HUES64 (cell line): ENCODE results near the gene ZBED5.
"Not testable (repeated sequence)": the region's sequence is repeated elsewhere in the genome, so short reads cannot be mapped to it uniquely, and the experiment has no call there.

Experiments used
- H3K27ac ChIP-seq: 2 replicates; pipeline ENCODE4 v1.7.0; 2013; ENCODE audit warnings: low read depth, low read length, inconsistent platforms
- H3K27me3 ChIP-seq: 2 replicates; pipeline ENCODE4 v1.6.1; 2013; ENCODE audit warnings: mild to moderate bottlenecking, low read length; ENCODE audit not compliant: insufficient read depth
- H3K36me3 ChIP-seq: 2 replicates; pipeline ENCODE4 v1.6.1; 2013; ENCODE audit warnings: mild to moderate bottlenecking, low read length; ENCODE audit not compliant: insufficient read depth
- H3K4me1 ChIP-seq: 2 replicates; pipeline ENCODE4 v1.6.1; 2013; ENCODE audit warnings: mild to moderate bottlenecking, low read length, moderate library complexity; ENCODE audit not compliant: insufficient read depth
- H3K4me3 ChIP-seq: 2 replicates; pipeline ENCODE4 v1.5.1; 2013; ENCODE audit warnings: mild to moderate bottlenecking, low read length, moderate library complexity
- H3K9ac ChIP-seq: 2 replicates; pipeline ENCODE4 v1.6.1; 2013; ENCODE audit warnings: mild to moderate bottlenecking, low read depth, low read length
- H3K9me3 ChIP-seq: 2 replicates; pipeline ENCODE4 v1.6.1; 2013; ENCODE audit warnings: low read depth, low read length; ENCODE audit not compliant: insufficient read depth
- WGBS: fragments of 150-250, 120-280 bp; methylation state at CpG from one replicate; pipeline ENCODE4 v1.1.7; 2013; ENCODE audit warnings: missing lambda C conversion rate; 5-methylcytosine and 5-hydroxymethylcytosine counted together

ZBED5 gene

GRCh38 chr11:10857459-10857708, 469 bp downstream of the ZBED5 start:
- peak overlapping the region; percentile 94 for H3K9ac ChIP-seq
- H3K4me1 ChIP-seq: peaks cover 14% of the 10 kb centered on the region
- no peaks in the 10 kb centered on the region for H3K9me3 ChIP-seq
- peak overlapping the region; percentile 88 for H3K4me3 ChIP-seq
- peaks cover 42% of the 10 kb centered on the region for H3K36me3 ChIP-seq
- under 1% methylated on average over 14 of the region's 14 CpGs for WGBS
- no peaks in the 10 kb centered on the region for H3K27me3 ChIP-seq
- peak overlapping the region; percentile 91 for H3K27ac ChIP-seq

GRCh38 chr11:10856689-10857458, 979 bp downstream of the ZBED5 start:
- H3K4me3 ChIP-seq: peak overlapping the region; percentile 88
- peaks cover 47% of the 10 kb centered on the region for H3K36me3 ChIP-seq
- peak overlapping the region; percentile 94 for H3K9ac ChIP-seq
- peak overlapping the region; percentile 91 for H3K27ac ChIP-seq
- no peaks in the 10 kb centered on the region for H3K9me3 ChIP-seq
- H3K27me3 ChIP-seq: no peaks in the 10 kb centered on the region
- H3K4me1 ChIP-seq: peaks cover 14% of the 10 kb centered on the region
- WGBS: 11% methylated on average over 17 of the region's 17 CpGs

DNA sequence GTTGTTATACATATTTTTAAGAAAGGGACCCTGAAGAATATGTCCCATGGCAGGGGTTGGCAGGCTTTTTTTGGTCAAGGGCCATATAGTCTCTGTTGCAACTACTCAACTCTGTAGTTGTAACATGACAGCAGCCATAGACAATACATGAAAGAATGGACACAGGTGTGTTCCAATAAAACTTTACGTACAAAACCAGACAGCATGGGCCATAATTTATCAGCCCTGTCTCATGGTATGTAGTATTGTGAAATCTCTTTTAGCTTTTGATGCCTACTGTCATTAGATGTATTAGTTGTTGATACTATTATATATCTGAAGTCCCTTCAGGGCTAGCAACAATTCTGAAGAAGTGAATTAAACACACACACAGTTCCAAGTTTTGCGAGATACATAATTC, 2.6 kb downstream of the ZBED5 start:
- Histone ChIP-seq H3K27me3 (no peaks in the 10 kb centered on the region), H3K9ac (no peak overlapping the region), H3K27ac (no peak overlapping the region), H3K4me1 (peaks cover 14% of the 10 kb centered on the region), H3K9me3 (no peaks in the 10 kb centered on the region), H3K4me3 (no peak overlapping the region), H3K36me3 (peaks cover 55% of the 10 kb centered on the region)
- 100% methylated on average over 1 of the region's 2 CpGs for WGBS

DNA sequence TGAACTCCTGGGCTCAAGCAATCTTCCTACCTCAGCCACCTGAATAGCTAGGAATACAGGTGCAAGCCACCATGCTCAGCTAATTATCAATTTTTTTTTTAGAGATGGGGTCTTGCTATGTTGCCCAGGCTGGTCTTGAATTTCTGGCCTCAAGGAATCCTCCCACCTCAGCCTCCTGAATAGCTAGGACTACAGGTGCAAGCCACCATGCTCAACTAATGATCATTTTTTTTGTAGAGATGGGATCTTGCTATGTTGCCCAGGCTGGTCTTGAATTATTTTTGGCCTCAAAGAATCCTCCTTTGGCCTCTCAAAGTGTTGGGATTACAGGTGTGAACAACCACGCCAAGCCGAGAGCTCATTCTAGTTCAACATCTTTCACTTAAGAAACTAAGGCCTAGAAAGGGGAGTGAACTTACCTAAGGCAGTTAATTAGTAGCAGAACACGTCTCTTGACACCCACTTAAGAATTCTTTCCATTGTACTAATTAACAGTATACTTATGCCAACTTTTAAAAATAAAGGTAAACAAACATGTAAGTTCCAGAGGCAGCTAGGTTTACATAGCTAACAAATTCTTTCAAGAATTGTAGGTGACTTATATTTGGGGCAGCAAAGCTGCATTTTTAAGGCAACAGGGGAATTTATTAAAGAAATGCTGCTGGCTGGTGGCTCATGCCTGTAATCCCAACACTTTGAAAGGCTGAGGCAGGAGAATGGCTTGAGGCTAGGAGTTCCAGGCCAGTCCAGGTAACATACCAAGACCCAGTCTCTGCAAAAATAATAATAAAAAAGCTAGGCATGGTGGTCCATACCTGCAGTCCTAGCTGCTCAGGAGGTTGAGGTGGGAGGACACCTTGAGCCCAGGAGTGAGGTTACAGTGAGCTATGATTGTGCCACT, 9.6 kb downstream of the ZBED5 start:
- WGBS: 100% methylated on average over 2 of the region's 3 CpGs
- Histone ChIP-seq H3K4me3 (no peak overlapping the region), H3K9me3 (no peaks in the 10 kb centered on the region), H3K27me3 (no peaks in the 10 kb centered on the region), H3K36me3 (peaks cover 21% of the 10 kb centered on the region), H3K4me1 (peaks cover 8% of the 10 kb centered on the region), H3K9ac (no peak overlapping the region), H3K27ac (no peak overlapping the region)

GRCh38 chr11:10846660-10847059, 11.2 kb downstream of the ZBED5 start:
- H3K9me3 ChIP-seq: no peaks in the 10 kb centered on the region
- H3K27me3 ChIP-seq: no peaks in the 10 kb centered on the region
- no peak overlapping the region for H3K9ac ChIP-seq
- no peak overlapping the region for H3K4me3 ChIP-seq
- no peak overlapping the region for H3K27ac ChIP-seq
- peaks cover 6% of the 10 kb centered on the region; the same call in 1 of the 2 replicates for H3K36me3 ChIP-seq
- H3K4me1 ChIP-seq: peaks cover 8% of the 10 kb centered on the region

DNA sequence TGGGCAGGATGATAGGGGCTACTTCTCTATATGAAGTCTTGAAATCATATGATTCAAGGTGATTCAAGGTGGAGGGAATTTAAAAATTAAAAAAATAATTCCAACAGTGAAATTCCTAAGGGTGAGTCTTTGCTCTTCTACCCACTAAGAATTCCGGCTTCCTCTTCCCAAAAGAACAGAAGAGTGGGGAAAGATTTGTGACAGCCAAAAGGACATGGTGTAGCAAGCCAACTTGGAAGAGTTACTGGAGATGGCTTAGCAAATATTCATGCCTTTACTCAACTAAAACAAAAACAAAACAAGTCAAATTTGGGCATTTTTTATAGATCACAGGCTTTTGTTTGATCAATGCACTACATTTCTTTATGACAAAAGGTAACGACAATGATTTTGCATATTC, 12.3 kb downstream of the ZBED5 start:
- Histone ChIP-seq H3K9me3 (no peaks in the 10 kb centered on the region), H3K4me3 (no peak overlapping the region), H3K27ac (no peak overlapping the region), H3K27me3 (no peaks in the 10 kb centered on the region), H3K9ac (no peak overlapping the region), H3K36me3 (no peaks in the 10 kb centered on the region), H3K4me1 (peaks cover 8% of the 10 kb centered on the region)
- 95% methylated on average over 2 of the region's 2 CpGs for WGBS

GRCh38 chr11:10844796-10845195, 13.1 kb downstream of the ZBED5 start:
- Histone ChIP-seq H3K36me3 (no peaks in the 10 kb centered on the region), H3K27ac (no peak overlapping the region), H3K9ac (no peak overlapping the region), H3K4me3 (no peak overlapping the region), H3K9me3 (no peaks in the 10 kb centered on the region), H3K4me1 (peaks cover 8% of the 10 kb centered on the region), H3K27me3 (no peaks in the 10 kb centered on the region)

GRCh38 chr11:10844356-10844755, 13.5 kb downstream of the ZBED5 start:
- H3K27me3 ChIP-seq: no peaks in the 10 kb centered on the region
- H3K9ac ChIP-seq: no peak overlapping the region
- no peak overlapping the region for H3K27ac ChIP-seq
- no peaks in the 10 kb centered on the region for H3K36me3 ChIP-seq
- H3K4me3 ChIP-seq: no peak overlapping the region
- no peaks in the 10 kb centered on the region for H3K9me3 ChIP-seq
- peaks cover 8% of the 10 kb centered on the region for H3K4me1 ChIP-seq

GRCh38 chr11:10838881-10839280, 19.0 kb downstream of the ZBED5 start:
- H3K9me3 ChIP-seq: no peaks in the 10 kb centered on the region
- H3K27ac ChIP-seq: no peak overlapping the region
- WGBS: 63% methylated on average over 3 of the region's 3 CpGs
- no peaks in the 10 kb centered on the region for H3K36me3 ChIP-seq
- no peaks in the 10 kb centered on the region for H3K27me3 ChIP-seq
- H3K4me1 ChIP-seq: no peaks in the 10 kb centered on the region
- no peak overlapping the region for H3K9ac ChIP-seq
- no peak overlapping the region for H3K4me3 ChIP-seq

DNA sequence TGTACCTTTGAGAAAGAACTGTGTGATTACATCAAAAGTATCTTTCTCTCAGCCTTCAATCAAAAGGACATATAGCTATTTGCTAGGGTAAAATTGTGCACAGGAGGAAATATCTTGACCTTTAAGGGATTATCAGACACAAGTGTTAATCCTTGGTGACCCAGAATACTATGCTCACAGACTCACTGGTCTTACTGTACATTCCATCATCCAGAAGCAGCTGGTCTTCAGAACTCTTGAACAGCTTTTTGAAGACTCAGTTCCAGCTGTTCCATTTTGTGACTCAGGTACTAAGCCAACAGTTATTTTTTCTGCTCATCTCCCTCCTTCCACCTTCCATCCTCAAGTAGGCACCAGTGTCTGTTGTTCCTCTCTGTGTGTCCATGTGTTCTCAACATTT, 19.8 kb downstream of the ZBED5 start:
- H3K4me3 ChIP-seq: no peak overlapping the region
- H3K36me3 ChIP-seq: no peaks in the 10 kb centered on the region
- H3K27ac ChIP-seq: no peak overlapping the region
- H3K27me3 ChIP-seq: no peaks in the 10 kb centered on the region
- no peaks in the 10 kb centered on the region for H3K4me1 ChIP-seq
- no peaks in the 10 kb centered on the region for H3K9me3 ChIP-seq
- H3K9ac ChIP-seq: no peak overlapping the region

DNA sequence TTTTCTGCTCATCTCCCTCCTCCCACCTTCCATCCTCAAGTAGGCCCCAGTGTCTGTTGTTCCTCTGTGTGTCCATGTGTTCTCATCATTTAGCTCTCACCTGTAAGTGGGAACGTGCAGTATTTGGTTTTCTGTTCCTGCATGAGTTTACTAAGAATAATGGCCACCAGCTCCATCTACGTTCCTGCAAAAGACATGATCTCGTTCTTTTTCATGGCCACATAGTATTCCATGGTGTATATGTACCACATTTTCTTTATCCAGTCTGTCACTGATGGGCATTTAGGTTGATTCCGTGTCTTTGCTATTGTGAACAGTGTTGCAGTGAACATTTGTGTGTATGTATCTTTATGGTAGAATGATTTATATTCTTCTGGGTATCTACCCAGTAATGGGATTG, 21.0 kb downstream of the ZBED5 start:
- H3K4me1 ChIP-seq, H3K36me3 ChIP-seq, H3K27me3 ChIP-seq, H3K9ac ChIP-seq, H3K9me3 ChIP-seq, H3K4me3 ChIP-seq, H3K27ac ChIP-seq: not testable (repeated sequence)
- 94% methylated on average over 4 of the region's 4 CpGs for WGBS
